ENCODE measurements around the gene TES.
"Not testable (repeated sequence)": the region's sequence is repeated elsewhere in the genome, so short reads cannot be mapped to it uniquely, and the experiment has no call there.

Gene TES

GRCh38 chr7:116210345-116211005 lies at the start of gene TES:
TSS of gene TES (plus strand) at chr7:116210539. CDS start at chr7:116210708, 169 bp downstream.
- DNase-seq (ENCODE audit: low spot score) (no peak), FAIRE-seq (no peak)

- FAIRE-seq (no peak), DNase-seq (ENCODE audit: low spot score) (no peak)
Observed at GRCh38 chr7:116161728-116162127, 48.6 kb upstream of the TES start.

- DNase-seq (ENCODE audit: low spot score): no peak
- FAIRE-seq: no peak
Observed at GRCh38 chr7:116162254-116162653, 48.1 kb upstream of the TES start.

GRCh38 chr7:116162992-116163391 lies 47.3 kb upstream of the TES start:
- no peak for DNase-seq (ENCODE audit: low spot score)
- FAIRE-seq: no peak

GRCh38 chr7:116164552-116165306 lies 45.6 kb upstream of the TES start:
- DNase-seq (ENCODE audit: low spot score) (no peak), FAIRE-seq (no peak)

GRCh38 chr7:116165717-116166116 lies 44.6 kb upstream of the TES start:
- FAIRE-seq (no peak), DNase-seq (ENCODE audit: low spot score) (no peak)

GRCh38 chr7:116166156-116166555 lies 44.2 kb upstream of the TES start:
- FAIRE-seq (no peak), DNase-seq (ENCODE audit: low spot score) (no peak)

GRCh38 chr7:116167177-116167576 lies 43.2 kb upstream of the TES start:
- FAIRE-seq: no peak
- DNase-seq (ENCODE audit: low spot score): no peak

- DNase-seq (ENCODE audit: low spot score): no peak
Observed at GRCh38 chr7:116169060-116169459, 41.3 kb upstream of the TES start.

GRCh38 chr7:116170180-116170579 lies 40.2 kb upstream of the TES start:
- FAIRE-seq: no peak

More at GRCh38 chr7:116169060-116169459, 41.3 kb upstream of the TES start:
- FAIRE-seq: no peak

GRCh38 chr7:116171094-116171493 lies 39.2 kb upstream of the TES start:
- no peak for DNase-seq (ENCODE audit: low spot score)
- no peak for FAIRE-seq

More at GRCh38 chr7:116170180-116170579, 40.2 kb upstream of the TES start:
- DNase-seq (ENCODE audit: low spot score): no peak

GRCh38 chr7:116172353-116172752 lies 38.0 kb upstream of the TES start:
- FAIRE-seq (no peak), DNase-seq (ENCODE audit: low spot score) (no peak)

- FAIRE-seq: no peak
- peak; percentile 10 for DNase-seq (ENCODE audit: low spot score)
Observed at GRCh38 chr7:116173051-116174028, 37.0 kb upstream of the TES start.

- not testable (repeated sequence) for DNase-seq (ENCODE audit: low spot score); FAIRE-seq
Observed at GRCh38 chr7:116175095-116175494, 35.2 kb upstream of the TES start.

- DNase-seq (ENCODE audit: low spot score) (no peak), FAIRE-seq (no peak)
Observed at GRCh38 chr7:116176226-116176625, 34.1 kb upstream of the TES start.

- FAIRE-seq (no peak), DNase-seq (ENCODE audit: low spot score) (no peak)
Observed at GRCh38 chr7:116177009-116177408, 33.3 kb upstream of the TES start.

- no peak for FAIRE-seq
- peak; percentile 26 for DNase-seq (ENCODE audit: low spot score)
Observed at GRCh38 chr7:116180302-116180701, 30.0 kb upstream of the TES start.

- no peak for DNase-seq (ENCODE audit: low spot score)
- FAIRE-seq: no peak
Observed at GRCh38 chr7:116182023-116182422, 28.3 kb upstream of the TES start.

GRCh38 chr7:116185450-116185849 lies 24.9 kb upstream of the TES start:
- DNase-seq (ENCODE audit: low spot score): no peak
- FAIRE-seq: no peak

- no peak for DNase-seq (ENCODE audit: low spot score)
- no peak for FAIRE-seq
Observed at GRCh38 chr7:116185956-116186355, 24.4 kb upstream of the TES start.

- FAIRE-seq: no peak
- no peak for DNase-seq (ENCODE audit: low spot score)
Observed at GRCh38 chr7:116187400-116187799, 22.9 kb upstream of the TES start.
